Natural killer cell (primary cell): ENCODE data around the gene OR2H2. TPM values are rescaled to one million over a fixed set of nuclear protein-coding genes. Genes with fewer than 3 reads are reported as not detected.
A peak's percentile ranks its signal among the peaks of the same experiment; 100 is the strongest.

Experiments
- ATAC-seq, 3 donors: fragments of 150-1000 bp in 2 of 3; fragments of 200-7000 bp in 1 of 3; cut with Tn5 transposase; 1 replicate in 1 of 3; 2 replicates in 2 of 3; pipeline ENCODE4 v1.10.0; 2021; ENCODE audit warnings: mild to moderate bottlenecking in 2 of 3, moderate library complexity in 2 of 3
- DNase-seq, 2 donors: peaks; one replicate each; pipeline versions ENCODE4 v3.0.0 to v3.0.0-alpha.2; 2013 to 2021; ENCODE audit warnings: mixed read lengths in 1 of 2
- H3K27ac ChIP-seq: one replicate; pipeline ENCODE4 v1.5.1; 2013; ENCODE audit warnings: mild to moderate bottlenecking, low read length
- H3K27me3 ChIP-seq: one replicate; pipeline ENCODE4 v1.6.1; 2013; ENCODE audit warnings: low read length; ENCODE audit not compliant: control insufficient read depth, insufficient read depth
- H3K36me3 ChIP-seq: one replicate; pipeline ENCODE4 v1.6.1; 2013; ENCODE audit warnings: low read length; ENCODE audit not compliant: control insufficient read depth, insufficient read depth
- H3K4me1 ChIP-seq: one replicate; pipeline ENCODE4 v1.6.1; 2013; ENCODE audit warnings: low read length; ENCODE audit not compliant: control insufficient read depth, insufficient read depth
- H3K4me3 ChIP-seq: one replicate; pipeline ENCODE4 v1.5.1; 2013; ENCODE audit warnings: low read length
- H3K9me3 ChIP-seq: one replicate; pipeline ENCODE4 v1.6.1; 2013; ENCODE audit warnings: low read length; ENCODE audit not compliant: control insufficient read depth, insufficient read depth
- H3K27ac Mint-ChIP-seq, 2 donors: one replicate each; pipeline ENCODE4 v1.8.0; 2022; ENCODE audit warnings: mild to moderate bottlenecking in 2 of 2, mixed read lengths in 2 of 2, moderate library complexity in 1 of 2
- H3K27me3 Mint-ChIP-seq, 2 donors: one replicate each; pipeline ENCODE4 v1.8.0; 2022; ENCODE audit warnings: low read depth in 2 of 2, mixed read lengths in 2 of 2
- H3K36me3 Mint-ChIP-seq: one replicate; pipeline ENCODE4 v1.8.0; 2022; ENCODE audit warnings: mixed read lengths
- H3K4me1 Mint-ChIP-seq, 2 donors: one replicate each; pipeline ENCODE4 v1.8.0; 2022; ENCODE audit warnings: mixed read lengths in 2 of 2
- H3K4me3 Mint-ChIP-seq: one replicate; pipeline ENCODE4 v1.8.0; 2022; ENCODE audit warnings: mild to moderate bottlenecking, moderate library complexity, mixed read lengths
- H3K9me3 Mint-ChIP-seq, 2 donors: one replicate each; pipeline ENCODE4 v1.8.0; 2022; ENCODE audit warnings: mixed read lengths in 2 of 2
- CTCF ChIP-seq: fragments of 200-600 bp; IDR thresholded peaks from one replicate; pipeline ENCODE4 v1.8.0; 2022; ENCODE audit warnings: antibody characterized with exemption
- WGBS: methylation state at CpG from one replicate; pipeline ENCODE4 v1.1.7; 2013; ENCODE audit warnings: missing lambda C conversion rate; ENCODE audit not compliant: insufficient coverage; 5-methylcytosine and 5-hydroxymethylcytosine counted together
- intact Hi-C: fragments of 100-400 bp; cut with micrococcal nuclease; formaldehyde crosslinking; loops from one replicate; pipeline ENCODE4 v1.14.2; 2022
- total RNA-seq, 4 donors: library from RNA; stranded (reverse); fragments of 120-200 nt in 1 of 4; gene quantifications; one replicate each; pipeline versions ENCODE4 v1.2.3 to v1.2.4, GENCODE V29; 2013 to 2022

The OR2H2 gene
- total RNA-seq, 3 donors from 2014 or later (not counting 1 experiment from before 2014, with no cell fraction given), result not detected

- Mint-ChIP-seq H3K27ac (peak within 1 kb of the TSS in 1 of 2 donors; percentile 78), H3K4me1 (peaks cover 20 to 34% of the 10 kb centered on the region in 2 donors), H3K9me3 (no peaks in the 10 kb centered on the region), H3K27me3 (peaks cover 43 to 56% of the 10 kb centered on the region in 2 donors), H3K36me3 (no peaks in the 10 kb centered on the region), H3K4me3 (peak within 1 kb of the TSS; percentile 90)
- Histone ChIP-seq H3K4me3 (peak within 1 kb of the TSS; percentile 73), H3K4me1 (peaks cover 31% of the 10 kb centered on the region), H3K36me3 (no peaks in the 10 kb centered on the region), H3K9me3 (no peaks in the 10 kb centered on the region), H3K27me3 (peaks cover 24% of the 10 kb centered on the region), H3K27ac (peak within 1 kb of the TSS; percentile 59)
- under 1% methylated on average over 56 of the region's 57 CpGs for WGBS
- TF ChIP-seq CTCF, result no peak
- DNase-seq (peak; percentile 32 to 80), ATAC-seq (peak; percentile 69 to 77 (median 73))
- intact Hi-C loops, result no loop called here
Observed at GRCh38 chr6:29632789-29633533, 48.0 kb downstream of the OR2H2 start, which contains the start of gene GABBR1. GABBR1 (minus strand) TSS chr6:29633183; CDS start chr6:29632385, 798 bp downstream.

GRCh38 chr6:29633534-29633905 is 48.6 kb downstream of the OR2H2 start:
- Histone ChIP-seq H3K4me3 (peak overlapping the region; percentile 73), H3K36me3 (no peaks in the 10 kb centered on the region), H3K4me1 (peaks cover 27% of the 10 kb centered on the region), H3K27ac (peak overlapping the region; percentile 6), H3K9me3 (no peaks in the 10 kb centered on the region), H3K27me3 (peaks cover 24% of the 10 kb centered on the region)
- 22% methylated on average over 9 of the region's 9 CpGs for WGBS
- no peaks in the 10 kb centered on the region for H3K9me3 Mint-ChIP-seq
- no peaks in the 10 kb centered on the region for H3K36me3 Mint-ChIP-seq
- H3K27ac Mint-ChIP-seq, result peak overlapping the region in 1 of 2 donors; percentile 3
- intact Hi-C loops, result no loop called here
- ATAC-seq (no peak), DNase-seq (no peak)
- peak overlapping the region; percentile 74 for H3K4me3 Mint-ChIP-seq
- peaks cover 43 to 51% of the 10 kb centered on the region in 2 donors for H3K27me3 Mint-ChIP-seq
- H3K4me1 Mint-ChIP-seq, result peaks cover 20 to 29% of the 10 kb centered on the region in 2 donors
- TF ChIP-seq CTCF, result no peak

- TF ChIP-seq CTCF, result no peak
- H3K9me3 Mint-ChIP-seq, result no peaks in the 10 kb centered on the region
- H3K27ac Mint-ChIP-seq, result no peak overlapping the region
- H3K4me3 ChIP-seq, result no peak overlapping the region
- intact Hi-C loops, result no loop called here
- peaks cover 13 to 15% of the 10 kb centered on the region in 2 donors for H3K4me1 Mint-ChIP-seq
- H3K36me3 Mint-ChIP-seq, result no peaks in the 10 kb centered on the region
- no peak overlapping the region for H3K4me3 Mint-ChIP-seq
- H3K27me3 Mint-ChIP-seq, result peaks cover 14 to 22% of the 10 kb centered on the region in 2 donors
- DNase-seq (no peak), ATAC-seq (no peak)
- no peak overlapping the region for H3K27ac ChIP-seq
- H3K4me1 ChIP-seq, result peaks cover 8% of the 10 kb centered on the region
- no peaks in the 10 kb centered on the region for H3K36me3 ChIP-seq
- no peaks in the 10 kb centered on the region for H3K9me3 ChIP-seq
- no peaks in the 10 kb centered on the region for H3K27me3 ChIP-seq
- 88% methylated on average over 8 of the region's 9 CpGs for WGBS
Observed at GRCh38 chr6:29637247-29637646, 52.3 kb downstream of the OR2H2 start.

Other genes with a start within 250 kb of the OR2H2 start
- gene OR5V1, start 216.3 kb upstream of the OR2H2 start, total RNA-seq, result not detected
- not detected for gene OR12D3, start 209.8 kb upstream of the OR2H2 start, total RNA-seq
- not detected for gene OR12D2, start 189.5 kb upstream of the OR2H2 start, total RNA-seq
- gene OR12D1, start 170.2 kb upstream of the OR2H2 start, total RNA-seq, result not detected
- not detected for gene OR10C1, start 145.8 kb upstream of the OR2H2 start, total RNA-seq
- not detected for gene OR11A1, start 128.1 kb upstream of the OR2H2 start, total RNA-seq
- not detected for gene OR2H1, start 128.0 kb upstream of the OR2H2 start, total RNA-seq
- not detected for gene MAS1L, start 97.2 kb upstream of the OR2H2 start, total RNA-seq
- gene UBD, start 25.4 kb upstream of the OR2H2 start, total RNA-seq, result not detected
- gene GABBR1, start 48.1 kb downstream of the OR2H2 start, total RNA-seq, result 10 to 100 TPM in 2 of 3 donors, 1 to 10 TPM in 1; 7.6 to 12.8 (median 10.9) TPM
- gene MOG, start 72.0 kb downstream of the OR2H2 start, total RNA-seq, result not detected
- gene ZFP57, start 96.0 kb downstream of the OR2H2 start, total RNA-seq, result 10 to 100 TPM in 1 of 3 donors, 1 to 10 TPM in 1, not detected in 1; 2.9 to 12.8 TPM
- gene HLA-F, start 138.3 kb downstream of the OR2H2 start, total RNA-seq, result 1,000 to 10,000 TPM; 1,031 to 1,621 (median 1,125) TPM
- 1 to 10 TPM; 1.6 to 7.7 (median 4.0) TPM for gene HLA-G, start 242.7 kb downstream of the OR2H2 start, total RNA-seq